OCI-LY7 (cell line): ENCODE data around the gene BBX.

Experiments
- CTCF ChIP-seq: fragments of 200-600 bp; sonication (generic); conservative IDR thresholded peaks from 2 replicates; pipeline ENCODE4 v1.5.1; 2014; ENCODE audit warnings: mild to moderate bottlenecking, antibody characterized with exemption, low read length, moderate library complexity, mixed read lengths
- EZH2phosphoT487 ChIP-seq: fragments of 200-600 bp; sonication (generic); IDR thresholded peaks from 2 replicates; pipeline ENCODE4 v1.6.1; 2018; ENCODE audit warnings: low read depth, borderline replicate concordance, mild to moderate bottlenecking, mixed run types, antibody characterized with exemption, low read length, moderate library complexity, mixed read lengths

GRCh38 chr3:107831590-107831989 is 308.8 kb downstream of the BBX start:
- no peak for TF ChIP-seq CTCF
- no peak for TF ChIP-seq EZH2phosphoT487
